Activated naive CD4-positive, alpha-beta T cell treated with Interleukin-2 at 50 U/mL for 16 hours (primary cell): Measurements from ENCODE around the gene RAB20.
"Not testable (repeated sequence)": the region's sequence is repeated elsewhere in the genome, so short reads cannot be mapped to it uniquely, and the experiment has no call there.

Source experiments
- DNase-seq: peaks from one replicate; pipeline ENCODE4 v3.0.0-alpha.2; 2020

The RAB20 gene

GRCh38 chr13:110554227-110554836 lies 7.2 kb downstream of the RAB20 start:
- DNase-seq = no peak

GRCh38 chr13:110553417-110553816 lies 8.1 kb downstream of the RAB20 start:
- no peak for DNase-seq

GRCh38 chr13:110552767-110553166 lies 8.8 kb downstream of the RAB20 start:
- DNase-seq = no peak

GRCh38 chr13:110551284-110551683 lies 10.2 kb downstream of the RAB20 start:
- no peak for DNase-seq

- DNase-seq = no peak
Observed at GRCh38 chr13:110549795-110550160, 11.7 kb downstream of the RAB20 start.

- no peak for DNase-seq
Observed at GRCh38 chr13:110548891-110549794, 12.4 kb downstream of the RAB20 start.

- no peak for DNase-seq
Observed at GRCh38 chr13:110546926-110547325, 14.6 kb downstream of the RAB20 start.

GRCh38 chr13:110546378-110546777 lies 15.1 kb downstream of the RAB20 start:
- DNase-seq = no peak

- no peak for DNase-seq
Observed at GRCh38 chr13:110542169-110542796, 19.2 kb downstream of the RAB20 start.

- DNase-seq = no peak
Observed at GRCh38 chr13:110541526-110541920, 20.0 kb downstream of the RAB20 start.

- no peak for DNase-seq
Observed at GRCh38 chr13:110540871-110541525, 20.5 kb downstream of the RAB20 start.

GRCh38 chr13:110539894-110540293 lies 21.6 kb downstream of the RAB20 start:
- DNase-seq = no peak

- no peak for DNase-seq
Observed at GRCh38 chr13:110538632-110539031, 22.9 kb downstream of the RAB20 start.

GRCh38 chr13:110536006-110536693 lies 25.4 kb downstream of the RAB20 start:
- DNase-seq = no peak

- no peak for DNase-seq
Observed at GRCh38 chr13:110535526-110535925, 26.0 kb downstream of the RAB20 start.

GRCh38 chr13:110533771-110534670 lies 27.5 kb downstream of the RAB20 start:
- no peak for DNase-seq

GRCh38 chr13:110532258-110532657 lies 29.3 kb downstream of the RAB20 start:
- DNase-seq = not testable (repeated sequence)

- no peak for DNase-seq
Observed at GRCh38 chr13:110531671-110532083, 29.8 kb downstream of the RAB20 start.

- no peak for DNase-seq
Observed at GRCh38 chr13:110531100-110531499, 30.4 kb downstream of the RAB20 start.

- DNase-seq = no peak
Observed at GRCh38 chr13:110529522-110530311, 31.8 kb downstream of the RAB20 start.

GRCh38 chr13:110528911-110529310 lies 32.6 kb downstream of the RAB20 start:
- DNase-seq = no peak
